SU-DHL-6 (cell line): Measurements from ENCODE around the gene CTNNBL1.

ENCODE experiments used
- EZH2phosphoT487 ChIP-seq: fragments of 200-600 bp; sonication (generic), shearing (Covaris generic); conservative IDR thresholded peaks from 2 replicates; pipeline ENCODE4 v1.6.1; 2018; ENCODE audit warnings: mild to moderate bottlenecking, antibody characterized with exemption, low read length, moderate library complexity, mixed read lengths
- TF ChIP-seq, protein P1 (sequence below): fragments of 200-600 bp; sonication (generic); IDR thresholded peaks from one replicate; pipeline ENCODE4 v1.5.1; 2017; ENCODE audit warnings: antibody characterized with exemption, mild to moderate bottlenecking, low read length, moderate library complexity; ENCODE audit not compliant: insufficient read depth, poor library complexity, severe bottlenecking

DNA sequence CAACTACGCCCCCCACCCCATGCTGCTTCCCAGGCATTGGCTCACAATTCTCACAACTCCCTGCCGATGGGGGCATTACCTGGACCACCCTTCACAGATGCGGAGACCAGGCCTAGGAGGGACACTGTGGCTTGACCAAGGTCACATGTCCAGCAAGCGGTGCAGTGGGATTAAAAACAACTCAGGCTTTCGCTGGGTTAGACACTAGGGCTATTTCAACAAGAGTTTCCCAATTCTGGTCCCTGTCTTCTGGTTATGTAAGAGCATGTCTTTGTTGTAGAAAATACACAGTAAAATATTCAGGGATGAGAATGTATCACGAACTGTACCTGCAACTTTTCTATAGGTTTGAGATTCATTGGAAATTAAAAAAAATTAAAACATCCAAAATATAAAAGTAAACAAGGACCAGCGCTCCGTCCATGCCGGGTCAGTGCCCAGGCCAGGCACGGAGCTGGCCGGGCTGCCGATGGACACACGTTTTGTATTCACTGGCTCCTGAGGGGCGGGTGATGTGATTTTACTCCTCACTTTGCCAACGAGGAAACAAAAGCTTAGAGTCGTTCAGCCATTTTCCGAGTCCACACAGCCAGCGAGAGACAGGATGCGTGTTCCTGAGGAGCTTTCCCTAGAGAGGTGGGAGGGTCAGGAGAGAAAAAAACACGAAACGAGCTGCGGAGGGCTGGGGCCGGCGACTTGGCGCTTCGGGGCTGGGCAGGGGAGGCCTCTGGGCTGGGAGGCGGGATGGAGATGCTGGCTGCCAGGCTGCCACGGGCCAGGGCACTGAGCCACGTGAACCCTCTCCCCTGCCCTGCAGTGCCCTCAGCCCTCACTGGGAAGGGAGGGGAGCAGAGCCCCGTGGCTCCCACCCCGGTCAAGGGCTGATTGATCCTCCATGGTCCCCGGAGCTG lies 192.0 kb downstream of the CTNNBL1 start:
- TF ChIP-seq, protein P1, sequence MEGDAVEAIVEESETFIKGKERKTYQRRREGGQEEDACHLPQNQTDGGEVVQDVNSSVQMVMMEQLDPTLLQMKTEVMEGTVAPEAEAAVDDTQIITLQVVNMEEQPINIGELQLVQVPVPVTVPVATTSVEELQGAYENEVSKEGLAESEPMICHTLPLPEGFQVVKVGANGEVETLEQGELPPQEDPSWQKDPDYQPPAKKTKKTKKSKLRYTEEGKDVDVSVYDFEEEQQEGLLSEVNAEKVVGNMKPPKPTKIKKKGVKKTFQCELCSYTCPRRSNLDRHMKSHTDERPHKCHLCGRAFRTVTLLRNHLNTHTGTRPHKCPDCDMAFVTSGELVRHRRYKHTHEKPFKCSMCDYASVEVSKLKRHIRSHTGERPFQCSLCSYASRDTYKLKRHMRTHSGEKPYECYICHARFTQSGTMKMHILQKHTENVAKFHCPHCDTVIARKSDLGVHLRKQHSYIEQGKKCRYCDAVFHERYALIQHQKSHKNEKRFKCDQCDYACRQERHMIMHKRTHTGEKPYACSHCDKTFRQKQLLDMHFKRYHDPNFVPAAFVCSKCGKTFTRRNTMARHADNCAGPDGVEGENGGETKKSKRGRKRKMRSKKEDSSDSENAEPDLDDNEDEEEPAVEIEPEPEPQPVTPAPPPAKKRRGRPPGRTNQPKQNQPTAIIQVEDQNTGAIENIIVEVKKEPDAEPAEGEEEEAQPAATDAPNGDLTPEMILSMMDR = no peak
- no peak for TF ChIP-seq EZH2phosphoT487
